Hepatocyte (in vitro differentiated cells): Measurements from ENCODE around the gene FTCD.

Experiments used
- CTCF ChIP-seq: fragments of 200-600 bp; sonication (generic); IDR thresholded peaks from 2 replicates; pipeline ENCODE4 v1.5.1; 2016; ENCODE audit warnings: antibody characterized with exemption, mild to moderate bottlenecking; ENCODE audit not compliant: poor library complexity
- EZH2phosphoT487 ChIP-seq: fragments of 200-600 bp; sonication (generic); IDR thresholded peaks from one replicate; pipeline ENCODE4 v1.6.1; 2018; ENCODE audit warnings: antibody characterized with exemption, mild to moderate bottlenecking, low read depth, moderate library complexity; ENCODE audit not compliant: unreplicated experiment, severe bottlenecking

- TF ChIP-seq EZH2phosphoT487: no peak
- TF ChIP-seq CTCF: no peak
These were observed 933 bp upstream of the FTCD start for GRCh38 chr21:46156378-46156645.
